Body of pancreas (tissue), 4 donors: ENCODE data around the gene ZMPSTE24.

ENCODE experiments used
- POLR2A ChIP-seq, 3 donors: fragments of 450-650 bp; IDR thresholded peaks; one replicate each; pipeline ENCODE4 v1.6.1; 2016; ENCODE audit warnings: antibody characterized with exemption in 3 of 3, mild to moderate bottlenecking in 2 of 3
- TF ChIP-seq, protein P1 (sequence below), 7 experiments: fragments of 450-650 bp in 4 of 7; fragments of 200-600 bp in 3 of 7; sonication (generic) in 3 of 7; IDR thresholded peaks; one replicate each; pipeline ENCODE4 v1.5.1; 2016 to 2019; ENCODE audit warnings: antibody characterized with exemption in 7 of 7

DNA sequence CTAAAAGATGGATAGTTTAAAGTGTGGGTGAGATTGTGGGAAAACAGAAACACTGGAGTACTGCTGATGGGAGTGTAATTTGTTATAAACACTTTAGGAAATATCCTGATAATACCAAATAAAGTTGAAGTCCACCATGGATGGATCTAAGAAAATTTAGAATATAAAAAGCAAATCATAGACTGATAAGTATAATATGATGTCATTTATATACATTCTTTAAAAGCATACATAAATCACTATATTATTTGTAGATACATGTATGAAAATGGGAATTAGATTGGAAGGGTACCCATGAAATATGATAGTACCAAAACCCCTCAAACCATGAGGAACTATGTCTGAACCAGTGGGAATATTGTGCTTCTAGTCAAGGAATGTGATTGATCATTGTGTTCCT, 7.9 kb downstream of the ZMPSTE24 start:
- TF ChIP-seq POLR2A (IDR thresholded peaks at IDR 0.05) = no peak
- TF ChIP-seq, protein P1, sequence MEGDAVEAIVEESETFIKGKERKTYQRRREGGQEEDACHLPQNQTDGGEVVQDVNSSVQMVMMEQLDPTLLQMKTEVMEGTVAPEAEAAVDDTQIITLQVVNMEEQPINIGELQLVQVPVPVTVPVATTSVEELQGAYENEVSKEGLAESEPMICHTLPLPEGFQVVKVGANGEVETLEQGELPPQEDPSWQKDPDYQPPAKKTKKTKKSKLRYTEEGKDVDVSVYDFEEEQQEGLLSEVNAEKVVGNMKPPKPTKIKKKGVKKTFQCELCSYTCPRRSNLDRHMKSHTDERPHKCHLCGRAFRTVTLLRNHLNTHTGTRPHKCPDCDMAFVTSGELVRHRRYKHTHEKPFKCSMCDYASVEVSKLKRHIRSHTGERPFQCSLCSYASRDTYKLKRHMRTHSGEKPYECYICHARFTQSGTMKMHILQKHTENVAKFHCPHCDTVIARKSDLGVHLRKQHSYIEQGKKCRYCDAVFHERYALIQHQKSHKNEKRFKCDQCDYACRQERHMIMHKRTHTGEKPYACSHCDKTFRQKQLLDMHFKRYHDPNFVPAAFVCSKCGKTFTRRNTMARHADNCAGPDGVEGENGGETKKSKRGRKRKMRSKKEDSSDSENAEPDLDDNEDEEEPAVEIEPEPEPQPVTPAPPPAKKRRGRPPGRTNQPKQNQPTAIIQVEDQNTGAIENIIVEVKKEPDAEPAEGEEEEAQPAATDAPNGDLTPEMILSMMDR (IDR thresholded peaks at IDR 0.05) = no peak
